SIG-M5 (cell line): ENCODE data around the gene TOM1L2.
"Not testable (repeated sequence)": the region's sequence is repeated elsewhere in the genome, so short reads cannot be mapped to it uniquely, and the experiment has no call there.

Source experiments
- DNase-seq: peaks from one replicate; lab custom pipeline; 2025; lab: John Stamatoyannopoulos, UW

The TOM1L2 gene

DNA sequence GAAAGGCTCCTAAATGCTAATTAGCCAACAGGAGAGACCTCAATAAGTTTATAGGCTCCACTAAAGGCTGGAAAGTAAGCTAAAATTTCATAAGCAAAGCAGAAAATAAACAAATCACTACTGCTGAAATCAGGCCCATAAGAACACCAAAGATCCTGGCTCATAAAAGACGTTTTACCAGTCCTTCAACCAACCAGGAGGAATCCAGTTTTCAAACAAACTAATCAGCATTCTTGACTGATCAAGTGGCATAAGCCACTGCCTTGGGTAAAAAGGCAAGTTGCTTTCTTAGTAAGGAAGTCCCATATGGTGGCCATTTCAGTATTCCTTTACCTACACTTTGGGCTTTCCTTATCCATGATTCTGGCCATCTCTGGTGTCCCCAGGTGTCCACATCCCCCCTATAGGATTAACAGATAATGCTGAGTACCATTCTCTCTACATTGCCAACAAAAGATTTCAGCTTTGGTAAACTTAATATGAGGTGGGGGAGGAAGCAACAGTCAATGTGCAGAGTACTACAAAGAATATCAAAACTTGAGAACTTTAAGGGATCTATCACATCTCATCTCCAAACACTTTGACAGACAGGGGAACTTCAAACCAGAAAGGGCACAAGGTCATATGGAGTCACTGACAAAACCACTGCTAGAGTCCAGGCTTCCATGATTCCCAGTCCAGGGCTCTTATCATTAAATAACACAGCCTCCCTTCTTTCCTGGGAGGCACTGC, 1.3 kb downstream of the TOM1L2 start:
- DNase-seq, result no peak

GRCh38 chr17:17966399-17966798, 5.8 kb downstream of the TOM1L2 start:
- DNase-seq, result no peak

GRCh38 chr17:17965152-17965721, 7.0 kb downstream of the TOM1L2 start:
- DNase-seq, result no peak

GRCh38 chr17:17964710-17965109, 7.5 kb downstream of the TOM1L2 start:
- DNase-seq, result no peak

GRCh38 chr17:17963694-17964436, 8.3 kb downstream of the TOM1L2 start:
- no peak for DNase-seq

DNA sequence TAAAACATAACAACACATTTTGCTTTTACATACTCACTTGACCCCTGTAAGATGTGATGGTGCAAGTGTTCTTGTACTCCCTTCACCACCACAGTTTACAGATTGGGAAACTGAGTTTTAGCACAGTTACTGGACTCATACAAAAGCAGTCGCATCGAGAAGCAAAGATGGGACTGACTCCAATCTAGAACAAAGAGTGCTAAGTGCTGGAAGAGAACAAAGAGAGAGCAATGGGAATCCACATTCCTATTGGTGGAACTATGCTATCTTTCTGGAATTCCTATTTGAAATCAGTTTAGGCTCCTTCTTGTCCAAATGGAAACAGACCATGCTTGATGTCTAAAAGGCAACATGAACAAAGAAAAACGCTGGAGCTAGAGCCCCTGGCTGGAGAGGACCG, 9.1 kb downstream of the TOM1L2 start:
- no peak for DNase-seq

GRCh38 chr17:17960500-17961030, 11.6 kb downstream of the TOM1L2 start:
- DNase-seq, result no peak

DNA sequence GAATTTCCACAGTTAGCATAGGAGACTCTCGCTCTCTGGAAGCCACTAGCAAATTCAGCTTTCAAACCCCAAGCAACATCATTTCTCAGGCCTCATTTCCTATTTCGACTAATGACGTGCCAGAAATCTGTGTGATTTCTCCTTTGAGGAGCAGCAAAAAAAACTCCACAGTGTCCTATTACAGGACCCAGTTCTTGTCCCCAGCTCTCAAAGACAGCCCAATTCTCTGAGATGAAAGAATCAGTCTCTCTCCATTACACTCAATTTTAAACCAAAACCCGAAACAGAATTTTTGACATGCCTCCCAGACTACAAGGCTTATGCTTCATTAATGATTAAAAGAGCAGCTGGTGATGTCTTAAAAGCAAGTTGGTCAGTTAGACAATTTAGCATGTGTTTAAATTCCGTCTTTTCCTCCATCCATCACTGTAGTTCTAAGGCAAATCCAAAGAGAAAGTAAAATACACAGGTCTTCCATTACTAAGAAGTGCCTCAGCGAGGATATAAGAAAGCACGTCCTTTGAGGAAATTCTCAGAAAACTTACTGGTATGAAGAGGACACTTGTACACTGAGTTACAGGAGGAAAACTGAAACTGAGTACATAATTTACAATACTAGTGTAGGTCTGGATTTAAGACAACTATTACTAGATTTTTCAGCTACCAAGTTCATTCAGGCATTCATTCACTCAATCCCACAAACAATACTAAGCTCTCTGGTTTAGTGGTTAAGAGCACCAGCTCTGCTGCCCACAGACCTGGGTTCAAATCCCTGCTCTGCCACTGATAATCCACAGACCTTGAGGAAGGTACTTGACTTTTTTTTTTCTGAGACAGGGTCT, 12.5 kb downstream of the TOM1L2 start:
- DNase-seq, result no peak

- DNase-seq, result no peak
These were observed 13.2 kb downstream of the TOM1L2 start for GRCh38 chr17:17958982-17959381.

- no peak for DNase-seq
These were observed 14.7 kb downstream of the TOM1L2 start for GRCh38 chr17:17957584-17957916.

DNA sequence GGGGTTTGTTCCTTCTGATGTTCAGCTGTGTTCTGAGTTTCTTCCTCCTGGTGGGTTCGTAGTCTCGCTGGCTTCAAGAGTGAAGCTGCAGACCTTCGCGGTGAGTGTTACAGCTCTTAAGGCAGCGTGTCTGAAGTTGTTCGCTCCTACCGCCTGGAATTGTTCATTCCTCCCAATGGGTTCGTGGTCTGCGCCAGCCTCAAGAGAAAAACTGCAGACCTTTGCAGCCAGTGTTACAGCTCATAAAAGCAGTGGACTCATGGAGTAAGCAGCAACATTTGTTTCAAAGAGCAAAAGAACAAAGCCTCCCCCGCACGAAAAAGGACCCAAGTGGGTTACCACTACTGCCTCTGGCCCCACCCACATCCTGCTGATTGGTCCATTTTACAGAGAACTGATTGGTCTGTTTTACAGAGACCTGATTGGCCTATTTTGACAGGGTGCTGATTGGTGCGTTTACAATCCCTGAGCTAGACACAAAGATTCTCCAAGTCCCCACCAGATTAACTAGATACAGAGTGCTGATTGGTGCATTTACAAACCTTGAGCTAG, 16.3 kb downstream of the TOM1L2 start:
- not testable (repeated sequence) for DNase-seq

DNA sequence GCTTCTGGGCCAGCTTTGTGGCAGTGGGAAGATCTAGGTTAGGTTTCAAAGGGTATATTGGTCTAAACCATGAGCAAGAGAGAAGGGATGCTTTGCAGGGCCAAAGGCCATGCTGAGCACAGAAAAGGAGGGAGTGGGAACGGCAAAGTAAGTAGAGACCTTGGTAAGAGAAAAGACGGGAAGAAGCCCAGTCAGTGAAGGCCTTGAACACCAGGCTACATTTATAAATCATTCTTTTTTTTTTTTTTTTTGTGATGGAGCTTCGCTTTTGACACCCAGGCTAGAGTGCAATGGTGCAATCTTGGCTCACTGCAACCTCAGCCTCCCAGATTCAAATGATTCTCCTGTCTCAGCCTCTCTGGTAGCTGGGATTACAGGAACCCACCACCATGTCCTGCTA, 18.1 kb downstream of the TOM1L2 start:
- no peak for DNase-seq

- DNase-seq, result no peak
These were observed 19.5 kb downstream of the TOM1L2 start for GRCh38 chr17:17952691-17953090.

GRCh38 chr17:17951524-17951923, 20.7 kb downstream of the TOM1L2 start:
- no peak for DNase-seq

- DNase-seq, result no peak
These were observed 21.4 kb downstream of the TOM1L2 start for GRCh38 chr17:17950806-17951205.

DNA sequence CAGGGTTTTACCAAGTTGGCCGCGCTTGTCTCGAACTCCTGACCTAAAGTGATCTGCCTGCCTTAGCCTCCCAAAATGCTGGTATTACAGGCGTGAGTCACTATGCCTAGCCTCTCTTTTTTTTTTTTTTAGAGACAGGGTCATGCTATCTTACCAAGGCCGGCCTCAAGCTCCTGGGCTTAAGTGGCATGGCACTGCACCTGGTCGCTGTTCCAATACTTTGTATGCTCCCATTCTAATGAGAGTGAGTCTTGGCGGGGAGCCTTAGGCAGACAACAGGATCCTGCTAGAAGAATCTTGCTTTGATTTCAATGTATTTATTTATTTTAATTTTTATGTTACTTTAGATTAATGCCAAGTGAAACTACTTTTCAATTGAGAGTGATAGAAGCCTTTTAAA, 21.9 kb downstream of the TOM1L2 start:
- DNase-seq, result no peak

DNA sequence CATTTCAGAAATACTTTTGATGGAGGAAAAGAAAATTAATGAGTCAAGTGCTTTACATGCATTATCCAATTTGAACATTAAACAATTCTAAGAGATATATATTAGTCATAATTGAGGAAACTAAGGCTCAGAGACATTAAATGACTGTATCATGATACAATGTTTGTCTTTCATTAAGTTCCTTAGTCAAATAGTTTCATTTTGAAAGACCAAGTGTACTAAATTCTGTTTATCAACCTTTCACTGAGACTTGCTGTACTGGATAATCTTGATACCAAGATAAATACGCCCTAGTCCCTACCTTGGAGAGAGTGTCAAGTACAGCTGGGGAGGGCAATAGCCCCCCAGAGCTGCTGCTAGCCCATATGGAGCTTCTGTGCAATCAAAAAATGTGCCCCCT, 24.2 kb downstream of the TOM1L2 start:
- no peak for DNase-seq

DNA sequence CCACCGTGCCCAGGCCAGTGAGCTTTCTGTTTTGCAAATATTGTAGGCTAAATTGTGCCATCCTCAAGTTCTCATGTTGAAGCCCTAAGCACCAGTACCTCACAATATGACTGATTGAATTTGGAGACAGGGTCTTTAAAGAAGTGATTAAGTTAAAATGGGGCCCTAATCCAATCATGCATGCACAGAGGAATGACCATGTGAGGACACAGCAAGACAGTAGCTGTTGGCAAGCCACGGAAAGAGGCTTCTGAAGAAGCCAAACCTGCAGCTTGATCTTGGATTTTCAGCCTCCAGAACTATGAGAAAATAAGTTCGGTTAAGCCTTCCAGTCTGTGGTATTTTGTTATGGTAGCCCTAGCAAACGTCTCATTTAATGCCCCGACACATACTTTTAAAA, 24.9 kb downstream of the TOM1L2 start:
- DNase-seq, result no peak

DNA sequence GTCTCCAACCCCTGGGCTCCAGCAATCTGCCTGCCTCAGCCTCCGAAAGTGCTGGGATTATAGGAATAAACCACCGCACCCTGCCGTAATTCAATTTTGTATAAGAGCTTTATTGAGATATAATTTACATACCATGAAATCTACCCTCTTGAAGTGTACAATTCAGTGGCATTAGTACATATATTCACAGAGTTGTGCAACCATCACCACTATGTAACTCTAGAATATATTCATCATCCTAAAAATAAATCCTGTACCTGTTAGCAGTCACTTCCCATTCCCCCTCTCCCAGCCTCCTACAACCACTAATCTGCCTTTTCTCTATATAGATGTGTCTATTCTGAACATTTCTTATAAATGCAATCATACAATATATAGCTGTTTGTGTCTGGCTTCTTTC, 26.1 kb downstream of the TOM1L2 start:
- no peak for DNase-seq

- DNase-seq, result no peak
These were observed 27.5 kb downstream of the TOM1L2 start for GRCh38 chr17:17944743-17945142.

GRCh38 chr17:17944242-17944641, 28.0 kb downstream of the TOM1L2 start:
- DNase-seq, result no peak
